Suppressor macrophage (primary cell): ENCODE results near the gene RFX8.
A peak's percentile ranks its signal among the peaks of the same experiment; 100 is the strongest.
"Not testable (repeated sequence)": the region's sequence is repeated elsewhere in the genome, so short reads cannot be mapped to it uniquely, and the experiment has no call there.

ENCODE experiments used
- DNase-seq, 4 experiments: peaks; one replicate each; pipeline ENCODE4 v3.0.0-alpha.2; 2020 to 2022

Gene RFX8

DNA sequence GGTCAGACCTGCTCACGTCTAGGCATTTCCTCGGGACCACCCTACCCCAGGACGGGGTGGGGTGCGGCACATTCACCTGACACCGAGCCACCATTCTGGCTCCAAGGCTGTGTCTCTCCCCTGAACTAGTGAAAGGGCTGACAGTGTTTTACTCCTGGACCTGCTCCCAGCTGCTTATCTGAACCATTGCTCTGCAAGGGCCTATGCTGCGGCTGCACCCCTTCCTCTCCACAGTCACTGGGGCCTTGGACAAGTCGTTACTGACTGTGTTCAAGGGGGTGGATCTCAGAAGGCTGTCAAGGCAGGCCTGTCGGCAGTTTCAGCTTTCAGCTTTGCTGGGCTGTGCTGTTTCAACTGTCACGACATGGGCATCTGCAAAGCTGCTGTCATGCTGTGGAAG lies 99.3 kb downstream of the RFX8 start:
- no peak for DNase-seq

- peak in 2 of 4 experiments; percentile 27 to 32 for DNase-seq
These were observed 99.9 kb downstream of the RFX8 start for GRCh38 chr2:101374821-101375561.

- no peak for DNase-seq
These were observed 102.1 kb downstream of the RFX8 start for GRCh38 chr2:101372792-101373191.

DNA sequence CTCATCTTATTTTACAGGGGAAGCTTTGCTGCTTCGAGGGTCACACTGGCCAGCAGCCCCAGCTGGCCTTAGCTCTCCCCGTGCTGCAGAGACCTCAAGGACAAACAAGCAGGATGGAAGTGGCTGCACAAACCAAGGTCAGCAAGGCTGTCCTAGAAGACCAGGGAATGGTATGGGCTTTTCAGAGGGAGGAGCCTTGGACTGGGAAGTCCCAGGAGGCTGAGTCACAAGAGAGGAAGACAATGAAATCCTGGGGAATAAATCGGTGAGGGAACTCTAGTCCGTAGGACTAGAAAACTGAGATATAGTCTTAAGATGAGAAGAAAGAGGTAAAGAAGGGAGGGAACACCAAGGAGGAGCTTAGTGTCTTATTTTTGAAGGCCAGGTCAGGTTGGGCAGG lies 103.3 kb downstream of the RFX8 start:
- DNase-seq, result peak in 3 of 4 experiments; percentile 40 to 56 (median 47)

DNA sequence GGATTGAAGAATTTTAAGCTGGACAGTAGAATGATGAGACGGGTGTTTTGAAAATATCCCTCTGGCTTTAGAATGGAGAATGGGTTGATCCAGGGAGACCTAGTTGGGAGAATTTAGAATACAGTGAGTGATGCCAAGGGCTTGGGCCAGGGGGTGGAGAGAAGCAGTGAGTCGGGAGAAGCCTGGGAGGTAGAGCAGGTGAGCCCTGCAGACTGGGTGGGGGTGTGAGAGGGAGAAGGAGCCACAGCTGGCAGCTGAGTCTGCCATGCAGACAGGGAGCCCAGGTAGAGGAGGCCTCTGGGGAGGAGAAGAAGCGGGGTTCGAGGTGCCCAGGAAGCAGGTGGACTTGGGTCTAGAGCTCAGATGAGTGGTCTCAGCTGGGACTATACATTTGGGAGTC lies 105.8 kb downstream of the RFX8 start:
- DNase-seq, result no peak

DNA sequence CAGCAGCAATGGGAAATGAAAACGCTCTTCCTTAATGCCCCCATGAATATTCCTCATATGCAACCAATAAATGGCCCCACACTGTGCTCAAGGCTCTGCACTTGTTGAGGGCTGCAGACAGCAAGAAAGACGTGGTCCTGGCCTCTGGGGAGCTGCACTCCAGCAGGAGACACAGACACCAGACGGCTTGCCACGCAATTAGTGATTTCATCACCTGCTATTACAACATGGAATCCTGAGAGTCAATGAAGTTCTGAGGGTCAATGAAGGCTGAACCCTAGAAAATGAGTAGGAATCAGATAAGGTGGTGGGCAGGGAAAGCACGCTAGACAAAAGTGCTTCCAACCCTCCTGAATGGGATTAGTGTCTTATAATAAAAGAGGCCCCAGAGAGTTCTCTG lies 106.5 kb downstream of the RFX8 start:
- DNase-seq, result peak; percentile 18 to 58 (median 53)

- DNase-seq, result no peak
These were observed 107.4 kb downstream of the RFX8 start for GRCh38 chr2:101367508-101367907.

DNA sequence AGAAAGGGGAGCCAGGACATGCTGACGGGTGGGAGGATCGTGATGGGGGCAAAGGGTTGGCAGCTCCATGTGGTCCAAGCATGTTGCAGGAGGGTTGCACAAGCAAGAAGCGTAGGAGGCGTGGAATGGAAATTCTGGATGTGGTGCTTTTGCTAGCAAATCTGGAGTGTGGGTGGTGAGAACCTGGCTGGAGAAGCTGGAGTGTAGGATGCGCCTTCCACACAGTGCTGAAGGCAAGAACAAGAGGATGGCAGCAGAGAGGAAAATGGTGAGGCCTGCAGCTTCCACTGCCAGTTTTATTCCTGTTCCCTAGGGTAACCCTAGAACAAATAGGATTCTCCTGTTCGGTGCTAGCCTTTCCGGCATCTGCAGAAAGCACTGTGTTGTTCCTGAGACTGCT lies 110.0 kb downstream of the RFX8 start:
- DNase-seq, result no peak

DNA sequence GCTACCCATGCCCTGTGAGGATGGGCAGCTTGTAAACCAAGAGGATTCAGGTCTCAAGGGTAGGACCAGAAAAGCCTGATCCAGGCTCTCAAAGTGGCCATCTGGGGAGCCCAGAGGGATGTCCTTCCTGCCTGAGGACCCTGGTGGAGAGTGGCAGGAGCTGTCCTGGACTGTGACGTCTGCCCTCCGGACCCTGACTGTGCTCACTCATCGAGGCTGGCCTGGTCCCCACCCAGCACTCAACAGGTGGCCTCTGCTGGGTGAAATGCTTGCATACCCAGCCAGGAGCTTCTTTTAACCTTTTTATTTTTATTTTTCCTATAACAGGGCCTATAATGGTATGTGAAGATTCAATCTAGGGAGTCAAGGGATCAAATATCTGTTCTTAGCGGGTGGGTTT lies 112.1 kb downstream of the RFX8 start:
- DNase-seq, result no peak

DNA sequence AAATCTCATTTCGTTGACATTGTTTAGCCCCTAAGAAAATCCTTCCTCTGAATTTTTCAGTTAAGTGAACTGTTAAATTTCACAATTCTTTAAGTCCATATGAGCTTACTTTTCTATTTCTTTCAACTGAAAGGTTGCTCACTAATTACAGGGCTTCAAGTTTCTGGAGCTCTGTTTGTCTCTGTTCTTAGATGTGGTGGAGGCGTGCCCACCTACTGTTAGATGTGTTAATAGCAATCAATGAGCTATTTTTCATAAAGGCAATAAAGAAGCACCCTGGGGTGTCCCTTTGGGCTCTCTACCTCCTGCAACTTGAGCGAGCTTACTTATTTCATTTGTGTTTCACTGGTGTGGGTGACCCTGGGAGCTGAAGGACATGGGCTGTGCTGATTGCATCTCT lies 112.6 kb downstream of the RFX8 start:
- no peak for DNase-seq

DNA sequence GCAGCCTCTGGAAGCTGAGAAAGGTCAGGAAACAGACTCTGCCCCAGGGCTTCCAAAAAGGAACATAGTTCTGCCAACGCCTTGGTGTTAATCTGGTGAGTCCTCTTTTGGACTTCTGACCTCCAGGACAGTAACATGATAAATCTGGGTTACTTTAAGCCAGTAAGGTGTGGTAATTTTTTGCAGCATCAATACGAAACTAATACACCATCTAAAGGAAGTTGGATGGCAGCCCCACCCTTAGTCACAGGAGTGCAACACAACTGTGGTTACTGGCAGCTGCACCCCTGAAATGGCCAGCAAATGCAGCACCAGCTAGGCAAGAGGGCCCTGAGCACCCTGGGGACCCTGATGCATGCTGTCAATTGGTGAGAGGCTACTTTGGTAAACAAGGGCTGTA lies 113.4 kb downstream of the RFX8 start:
- no peak for DNase-seq

DNA sequence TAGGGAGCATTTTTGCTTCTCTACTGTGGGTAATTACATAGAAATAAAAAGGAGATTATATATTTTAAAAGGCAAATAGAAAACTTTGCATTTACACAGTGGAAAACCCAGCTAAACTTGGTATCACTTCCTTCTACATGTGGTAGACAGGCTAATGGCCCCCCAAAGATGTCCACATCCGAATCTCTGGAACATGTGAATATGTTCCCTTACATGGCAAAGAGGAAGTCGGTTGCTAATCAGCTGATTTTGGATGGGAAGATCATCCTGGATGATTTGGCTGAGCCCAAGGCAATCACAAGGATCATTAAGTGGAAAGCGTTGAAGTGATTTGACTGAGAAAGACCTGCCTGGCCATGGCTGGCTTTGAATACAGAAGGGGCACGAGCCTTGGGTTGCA lies 113.8 kb downstream of the RFX8 start:
- DNase-seq, result peak; percentile 58 to 77 (median 72)

DNA sequence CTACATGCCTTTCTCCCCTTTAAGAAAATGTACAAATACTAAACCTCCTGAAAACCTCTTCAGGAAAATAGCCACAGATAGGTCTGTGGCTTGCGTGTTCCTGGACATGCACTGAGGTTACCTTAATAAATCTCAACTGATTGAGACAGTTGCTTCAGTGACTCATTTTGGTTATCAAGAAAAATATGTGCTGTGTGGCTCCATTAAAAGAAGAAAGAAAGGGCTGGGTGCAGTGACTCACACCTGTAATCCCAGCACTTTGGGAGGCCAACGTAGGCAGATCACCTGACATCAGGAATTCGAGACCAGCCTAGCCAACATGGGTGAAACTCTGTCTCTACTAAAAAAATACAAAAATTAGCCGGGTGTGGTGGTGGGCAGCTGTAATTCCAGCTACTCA lies 114.7 kb downstream of the RFX8 start:
- DNase-seq, result no peak

- no peak for DNase-seq
These were observed 115.4 kb downstream of the RFX8 start for GRCh38 chr2:101359410-101359954.

DNA sequence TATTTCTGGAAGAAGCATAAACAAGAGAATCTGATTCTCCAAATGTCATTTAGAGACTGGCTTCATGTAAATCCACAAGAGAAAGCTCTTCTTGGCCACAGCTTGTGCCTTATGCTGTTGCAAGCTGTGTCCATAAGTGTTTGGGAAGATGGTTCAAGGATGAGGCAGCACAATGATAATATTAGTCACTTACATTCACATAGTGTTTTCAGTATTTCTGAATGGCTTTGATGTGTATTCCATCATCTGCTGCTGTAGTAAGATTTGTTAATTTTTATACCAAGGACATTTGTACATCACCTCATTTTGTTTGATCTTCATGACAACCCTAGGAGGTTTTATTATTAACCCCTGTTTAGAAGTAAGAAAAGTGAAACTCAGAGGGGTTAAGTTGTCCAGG lies 117.5 kb downstream of the RFX8 start:
- DNase-seq, result peak in 1 of 4 experiments; percentile 17

DNA sequence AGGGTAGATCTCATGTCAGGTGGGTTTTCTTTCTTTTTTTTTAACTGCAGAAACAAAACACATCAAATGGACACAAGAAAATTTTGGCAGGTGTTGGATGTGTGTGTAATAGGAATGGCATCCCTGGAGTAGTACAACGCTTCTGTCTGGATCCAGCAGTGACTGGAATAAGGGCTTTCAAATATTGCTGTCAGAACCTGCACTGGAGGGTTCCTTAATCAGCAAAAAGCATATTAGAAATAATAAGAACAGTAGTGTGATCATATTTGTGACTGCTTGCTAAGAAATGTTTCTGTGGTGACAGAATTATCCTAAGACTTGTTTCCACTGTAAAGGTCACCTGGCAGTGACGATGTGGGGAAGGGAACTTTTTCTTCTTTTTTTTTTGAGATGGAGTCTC lies 118.4 kb downstream of the RFX8 start:
- peak in 2 of 4 experiments; percentile 35 to 59 for DNase-seq

DNA sequence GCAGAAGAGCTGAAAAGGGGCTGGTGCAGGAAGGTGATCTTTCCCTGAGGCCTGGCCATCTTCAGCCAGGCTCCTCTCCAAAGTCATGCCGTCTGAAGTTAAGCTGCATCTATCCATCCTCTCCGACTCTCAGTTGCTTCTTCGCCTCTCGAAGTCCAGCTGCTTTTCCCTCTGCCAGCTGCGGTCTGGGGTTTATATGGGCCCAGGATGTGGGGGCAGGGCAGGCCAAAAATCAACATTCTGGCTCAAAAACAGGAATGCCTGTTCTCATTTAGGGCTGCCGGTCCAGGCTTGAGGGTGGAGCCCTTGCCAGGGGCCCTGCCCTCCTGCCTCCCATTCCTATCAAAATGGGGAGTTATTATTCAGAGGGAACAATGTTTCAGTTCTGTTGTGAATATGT lies 118.9 kb downstream of the RFX8 start:
- no peak for DNase-seq

- no peak for DNase-seq
These were observed 119.4 kb downstream of the RFX8 start for GRCh38 chr2:101355401-101356054.

DNA sequence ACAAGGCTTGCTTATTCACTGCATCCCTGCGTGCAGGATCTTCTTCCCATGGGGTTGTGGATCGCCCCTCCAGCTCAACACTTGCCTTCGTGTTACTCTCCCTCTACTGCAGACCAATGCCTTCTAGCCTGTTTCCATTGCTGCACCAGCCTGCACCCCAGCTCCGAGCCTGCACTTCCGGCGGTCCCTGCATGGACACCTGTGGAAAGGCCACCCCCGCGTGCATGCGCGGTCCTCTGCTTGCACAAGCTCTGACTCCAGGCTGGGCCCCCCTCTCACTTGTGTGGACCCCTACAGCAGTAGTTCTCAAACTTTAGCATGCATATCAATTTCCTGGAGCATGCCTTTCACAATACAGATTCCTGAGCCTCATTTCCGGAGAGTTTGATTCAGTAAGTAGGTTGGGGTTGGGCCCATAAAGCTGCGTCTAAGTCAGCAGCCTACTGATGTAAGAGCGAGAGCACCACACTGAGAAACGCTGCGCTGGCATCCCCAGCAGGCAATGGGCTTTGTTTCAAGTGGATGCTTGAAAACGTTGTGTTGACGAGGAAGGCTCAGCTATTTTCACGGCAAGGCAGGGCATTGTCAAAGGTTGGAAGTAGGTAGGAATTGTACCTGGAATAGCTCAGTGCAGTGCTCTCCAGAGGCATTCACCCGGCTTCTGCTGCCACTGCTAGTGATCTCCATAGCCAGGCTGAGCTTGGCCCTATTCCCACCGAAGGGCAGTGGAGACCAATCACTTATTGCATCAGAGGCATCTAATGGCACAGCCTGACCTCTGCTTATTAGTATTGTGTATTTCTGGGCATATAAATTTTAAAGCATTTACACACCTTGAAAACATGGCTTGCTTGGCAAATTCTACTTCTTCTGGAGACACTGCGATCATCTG lies 120.2 kb downstream of the RFX8 start:
- no peak for DNase-seq

DNA sequence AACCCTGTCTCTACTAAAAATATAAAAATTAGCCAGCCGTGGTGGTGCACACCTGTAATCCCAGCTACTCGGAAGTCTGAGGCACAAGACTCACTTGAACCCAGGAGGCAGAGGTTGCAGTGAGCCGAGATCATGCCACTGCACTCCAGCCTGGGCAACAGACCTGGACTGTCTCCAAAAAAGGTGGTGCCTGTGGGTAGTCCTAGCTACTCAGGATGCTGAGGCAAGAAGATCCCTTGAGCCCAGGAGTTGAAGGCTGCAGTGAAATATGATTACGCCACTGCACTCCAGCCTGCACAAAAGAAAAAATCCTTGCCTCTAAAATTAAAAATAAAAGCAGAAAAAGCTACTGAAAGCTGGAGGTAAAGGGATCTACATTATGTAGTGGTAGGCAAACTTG lies 122.3 kb downstream of the RFX8 start:
- not testable (repeated sequence) for DNase-seq

GRCh38 chr2:101351207-101351606 lies 123.7 kb downstream of the RFX8 start:
- DNase-seq, result no peak

DNA sequence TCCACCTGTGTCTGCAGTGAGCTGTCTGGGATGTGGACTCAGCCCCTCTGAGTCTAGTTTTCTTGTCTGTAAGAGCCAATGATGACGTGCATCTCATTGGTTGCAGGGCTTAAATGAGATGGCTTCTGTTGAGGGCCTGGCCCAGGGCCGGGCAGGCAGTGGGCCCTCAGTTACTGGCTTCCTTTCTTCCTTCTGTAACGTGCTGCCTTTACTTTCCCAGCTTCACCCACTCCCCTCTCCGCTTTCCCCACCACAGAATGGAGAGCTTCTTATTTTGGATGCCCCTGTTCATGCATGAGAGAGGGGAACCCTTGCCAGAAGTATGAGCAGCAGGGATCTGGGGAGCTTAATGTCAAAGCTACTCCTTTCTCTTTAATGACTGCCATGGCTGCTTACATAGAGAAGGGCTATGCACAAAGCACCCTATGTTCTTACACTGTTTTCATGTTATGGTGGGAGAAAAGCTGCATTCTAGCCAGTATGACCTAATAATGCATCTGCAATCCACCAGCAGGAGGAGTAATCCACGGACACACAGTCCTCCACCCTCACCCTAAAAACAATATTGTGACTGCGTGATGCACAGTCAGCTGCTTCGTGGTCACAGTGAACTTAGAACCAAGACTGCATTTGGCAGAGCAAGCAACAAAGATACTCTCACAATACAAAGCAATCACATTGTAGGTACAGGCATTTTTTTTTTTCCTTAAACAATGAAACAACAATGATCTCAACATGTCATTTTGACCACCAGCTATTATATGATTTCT lies 124.8 kb downstream of the RFX8 start:
- DNase-seq, result peak; percentile 83 to 92 (median 88)
